A673 (cell line): ENCODE results near the gene TMEM107. TPM values are rescaled to one million over a fixed set of nuclear protein-coding genes. Genes with fewer than 3 reads are reported as not detected.
A peak's percentile ranks its signal among the peaks of the same experiment; 100 is the strongest.

ENCODE experiments used
- BruUV-seq: library from RNA; stranded (reverse); fragments of 400-500 nt; replicated peaks from 2 replicates; lab custom pipeline; 2021; lab: Mats Ljungman, UMichigan
- CTCF ChIA-PET: fragments of 300-600 bp; sonication (Branson Sonifier 250); formaldehyde crosslinking; loops from one replicate; lab custom pipeline; 2022; ENCODE audit warnings: antibody characterized with exemption; lab: Charles Lee
- POLR2A ChIA-PET: fragments of 300-600 bp; sonication (Branson Sonifier 250); formaldehyde crosslinking; loops from one replicate; lab custom pipeline; 2022; ENCODE audit warnings: antibody characterized with exemption; ENCODE audit not compliant: low non-redundant PET; lab: Charles Lee
- DNase-seq: peaks from one replicate; pipeline ENCODE4 v3.0.0-alpha.2; 2015; ENCODE audit warnings: low spot score
- H3K27ac ChIP-seq: fragments of 200-600 bp; sonication (generic); 2 replicates; pipeline ENCODE4 v1.5.1; 2016; ENCODE audit warnings: mixed run types, low read depth, mild to moderate bottlenecking, mixed read lengths, antibody characterized with exemption, low read length; ENCODE audit not compliant: poor library complexity, severe bottlenecking
- H3K27me3 ChIP-seq: fragments of 200-600 bp; sonication (generic); replicated peaks from 2 replicates; pipeline ENCODE4 v1.6.1; 2017; ENCODE audit warnings: mixed run types, low read depth, mild to moderate bottlenecking, mixed read lengths, antibody characterized with exemption, low read length; ENCODE audit not compliant: insufficient read depth, poor library complexity
- H3K36me3 ChIP-seq: fragments of 200-600 bp; sonication (generic); 2 replicates; pipeline ENCODE4 v1.6.1; 2016; ENCODE audit warnings: mixed run types, mild to moderate bottlenecking, mixed read lengths, antibody characterized with exemption, low read length; ENCODE audit not compliant: insufficient read depth, poor library complexity, severe bottlenecking
- H3K4me1 ChIP-seq: fragments of 200-600 bp; sonication (generic); 2 replicates; pipeline ENCODE4 v1.6.1; 2017; ENCODE audit warnings: mixed run types, mild to moderate bottlenecking, mixed read lengths, antibody characterized with exemption, low read length; ENCODE audit not compliant: insufficient read depth, poor library complexity, severe bottlenecking
- H3K4me3 ChIP-seq: fragments of 200-600 bp; sonication (generic); 2 replicates; pipeline ENCODE4 v1.5.1; 2016; ENCODE audit warnings: low read depth, mixed run types, mild to moderate bottlenecking, mixed read lengths, low read length; ENCODE audit not compliant: poor library complexity, severe bottlenecking
- H3K9me3 ChIP-seq: fragments of 200-600 bp; sonication (generic); 2 replicates; pipeline ENCODE4 v1.6.1; 2016; ENCODE audit warnings: mixed run types, low read depth, mild to moderate bottlenecking, mixed read lengths, antibody characterized with exemption, low read length; ENCODE audit not compliant: poor library complexity, severe bottlenecking
- CTCF ChIP-seq: fragments of 300-800, 200-600 bp; sonication (generic); conservative IDR thresholded peaks from 2 replicates; pipeline ENCODE4 v1.5.1; 2017; ENCODE audit warnings: low read depth, mild to moderate bottlenecking, antibody characterized with exemption, low read length, moderate library complexity, mixed read lengths
- EZH2 ChIP-seq: fragments of 200-600 bp; sonication (generic); IDR thresholded peaks from 2 replicates; pipeline ENCODE4 v1.6.1; 2017; ENCODE audit warnings: borderline replicate concordance, low read depth, mild to moderate bottlenecking, mixed read lengths, antibody characterized with exemption, low read length; ENCODE audit not compliant: poor library complexity, severe bottlenecking
- intact Hi-C: fragments of 100-400 bp; cut with micrococcal nuclease; formaldehyde crosslinking; loops from one replicate; pipeline ENCODE4 v1.10.0; 2022; ENCODE audit not compliant: unreplicated experiment
- total RNA-seq: library from RNA; stranded (reverse); gene quantifications from 2 replicates; pipeline ENCODE4 v1.2.3, GENCODE V29; 2021

TMEM107 gene
- total RNA-seq, 1 experiment from 2014 or later, result 19.4 TPM

DNA sequence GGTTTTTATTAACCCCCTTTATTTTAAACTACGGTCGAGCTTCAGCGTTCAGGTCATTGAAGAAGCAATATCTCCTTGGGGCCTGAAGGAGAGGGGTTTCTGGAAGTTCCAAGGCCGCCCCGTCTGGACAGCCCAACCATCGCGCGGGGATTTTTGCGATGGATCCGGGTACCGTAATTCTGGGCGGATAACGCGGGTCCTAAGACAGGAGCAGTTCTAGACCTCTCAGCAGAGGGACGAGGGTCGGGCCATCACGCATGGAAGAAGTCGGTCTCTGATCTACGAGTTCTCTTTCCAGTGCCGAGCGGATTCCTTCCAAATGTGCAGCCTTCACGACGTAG is 10.2 kb upstream of the TMEM107 start:
- POLR2A ChIA-PET, result interaction anchor here (0.6 kb wide), 1 partner anchor 241 kb away, joined by 3 read pairs; no protein-coding TSS in a partner anchor
- Histone ChIP-seq H3K27me3 (no peaks in the 10 kb centered on the region), H3K4me1 (peaks cover 16% of the 10 kb centered on the region), H3K36me3 (no peaks in the 10 kb centered on the region), H3K9me3 (no peaks in the 10 kb centered on the region), H3K4me3 (peak overlapping the region; percentile 82), H3K27ac (peak overlapping the region; percentile 85)
- CTCF ChIA-PET, result no interaction called here
- no peak for DNase-seq
- intact Hi-C loops, result loop anchor here (2.0 kb wide), 1 partner anchor 48 kb away; no protein-coding TSS in a partner anchor
- TF ChIP-seq EZH2 (no peak), CTCF (no peak)
- no TSS peak for BruUV-seq

- BruUV-seq, result no TSS peak
Observed at GRCh38 chr17:8185582-8186445, 9.6 kb upstream of the TMEM107 start.

More at GRCh38 chr17:8185582-8186445, 9.6 kb upstream of the TMEM107 start:
- Histone ChIP-seq H3K27ac (peak overlapping the region; percentile 85), H3K27me3 (no peaks in the 10 kb centered on the region), H3K36me3 (no peaks in the 10 kb centered on the region), H3K9me3 (no peaks in the 10 kb centered on the region), H3K4me3 (peak overlapping the region; percentile 82), H3K4me1 (peaks cover 15% of the 10 kb centered on the region)
- ChIA-PET CTCF (no interaction called here), POLR2A (interaction anchor here (0.6 kb wide), 1 partner anchor 240 kb away, joined by 3 read pairs; no protein-coding TSS in a partner anchor)
- TF ChIP-seq CTCF (no peak), EZH2 (no peak)
- DNase-seq, result peak; percentile 85
- intact Hi-C loops, result loop anchor here (2.0 kb wide), 1 partner anchor 47 kb away; no protein-coding TSS in a partner anchor
